Measurements from ENCODE around the gene TMC1.

The TMC1 gene

DNA sequence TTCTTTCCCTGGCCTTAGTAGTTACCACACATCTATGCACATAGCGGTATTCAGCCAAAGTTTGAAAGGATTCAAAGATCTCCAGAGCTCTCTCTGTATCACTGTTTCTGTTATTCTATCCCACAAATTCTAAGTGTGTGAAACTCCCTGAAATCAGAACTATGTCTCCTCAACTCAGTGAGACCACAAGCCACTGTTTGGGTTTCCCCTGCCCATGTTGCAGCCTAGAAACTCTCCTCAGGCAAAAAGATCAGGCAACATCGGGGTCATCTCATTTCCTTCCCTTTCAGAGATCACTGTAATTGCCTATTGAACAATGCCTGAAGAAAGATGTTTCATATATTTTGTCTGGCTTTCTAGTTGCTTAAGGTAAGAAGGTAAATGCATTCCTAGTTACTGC is 135.6 kb downstream of the TMC1 start:
- Histone ChIP-seq H3K4me3 (ENCODE audit: low read depth in 1 of 2, low read length in 2 of 2) (no peak overlapping the region), H3K4me1 (ENCODE audit: insufficient read depth, low read length) (no peaks in the 10 kb centered on the region), H4K20me1 (ENCODE audit: insufficient read depth, low read length) (no peaks in the 10 kb centered on the region), H3K9me3 (ENCODE audit: insufficient read depth, low read length, severe bottlenecking) (no peaks in the 10 kb centered on the region), H2AFZ (ENCODE audit: low read depth, low read length) (no peak overlapping the region), H3K9ac (ENCODE audit: low read depth, low read length) (no peak overlapping the region), H3K79me2 (ENCODE audit: insufficient read depth, low read length) (no peaks in the 10 kb centered on the region), H3K27ac (ENCODE audit: low read length) (no peak overlapping the region), H3K27me3 (ENCODE audit: insufficient read depth, low read length, poor library complexity) (peaks cover 3% of the 10 kb centered on the region), H3K36me3 (ENCODE audit: insufficient read depth, low read length) (no peaks in the 10 kb centered on the region), H3K4me2 (ENCODE audit: insufficient read depth, low read length) (no peak overlapping the region)
- no peak for TF ChIP-seq EZH2 (IDR thresholded peaks at IDR 0.05; ENCODE audit: borderline replicate concordance, low read depth, low read length, severe bottlenecking)
- TF ChIP-seq, protein P1, sequence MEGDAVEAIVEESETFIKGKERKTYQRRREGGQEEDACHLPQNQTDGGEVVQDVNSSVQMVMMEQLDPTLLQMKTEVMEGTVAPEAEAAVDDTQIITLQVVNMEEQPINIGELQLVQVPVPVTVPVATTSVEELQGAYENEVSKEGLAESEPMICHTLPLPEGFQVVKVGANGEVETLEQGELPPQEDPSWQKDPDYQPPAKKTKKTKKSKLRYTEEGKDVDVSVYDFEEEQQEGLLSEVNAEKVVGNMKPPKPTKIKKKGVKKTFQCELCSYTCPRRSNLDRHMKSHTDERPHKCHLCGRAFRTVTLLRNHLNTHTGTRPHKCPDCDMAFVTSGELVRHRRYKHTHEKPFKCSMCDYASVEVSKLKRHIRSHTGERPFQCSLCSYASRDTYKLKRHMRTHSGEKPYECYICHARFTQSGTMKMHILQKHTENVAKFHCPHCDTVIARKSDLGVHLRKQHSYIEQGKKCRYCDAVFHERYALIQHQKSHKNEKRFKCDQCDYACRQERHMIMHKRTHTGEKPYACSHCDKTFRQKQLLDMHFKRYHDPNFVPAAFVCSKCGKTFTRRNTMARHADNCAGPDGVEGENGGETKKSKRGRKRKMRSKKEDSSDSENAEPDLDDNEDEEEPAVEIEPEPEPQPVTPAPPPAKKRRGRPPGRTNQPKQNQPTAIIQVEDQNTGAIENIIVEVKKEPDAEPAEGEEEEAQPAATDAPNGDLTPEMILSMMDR (IDR thresholded peaks at IDR 0.05; ENCODE audit: borderline replicate concordance, extremely low read depth, low read length, poor library complexity, severe bottlenecking) = no peak
- ATAC-seq (ENCODE audit: insufficient read depth, low read depth) (no peak), DNase-seq (no peak)

DNA sequence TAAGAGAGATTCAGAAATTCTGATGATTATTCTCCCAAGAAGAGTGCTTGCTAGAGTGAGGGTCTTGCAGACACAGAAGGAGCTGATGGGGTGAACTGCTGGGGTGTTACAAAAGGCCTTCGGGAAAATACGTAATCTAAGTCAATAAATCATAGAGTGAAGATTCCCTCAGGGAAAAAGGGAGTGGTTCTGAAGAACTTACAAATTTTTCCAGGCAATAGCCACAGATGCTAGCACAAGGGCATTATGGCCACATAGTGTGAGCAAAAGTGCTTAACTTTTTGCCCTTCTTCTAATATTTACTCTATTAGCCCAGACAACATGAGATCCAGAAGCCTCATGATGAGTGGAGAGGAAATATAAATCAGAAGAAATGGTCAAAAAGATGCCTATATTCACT is 137.3 kb downstream of the TMC1 start:
- H2AFZ ChIP-seq (ENCODE audit: low read depth, low read length) = no peak overlapping the region
- no peak overlapping the region for H3K4me3 ChIP-seq (ENCODE audit: low read depth in 1 of 2, low read length in 2 of 2)
- H3K27ac ChIP-seq (ENCODE audit: low read length) = no peak overlapping the region
- H3K36me3 ChIP-seq (ENCODE audit: insufficient read depth, low read length) = no peaks in the 10 kb centered on the region
- peaks cover 3% of the 10 kb centered on the region for H3K27me3 ChIP-seq (ENCODE audit: insufficient read depth, low read length, poor library complexity)
- H3K9ac ChIP-seq (ENCODE audit: low read depth, low read length) = no peak overlapping the region
- no peak overlapping the region for H3K4me2 ChIP-seq (ENCODE audit: insufficient read depth, low read length)
- TF ChIP-seq EZH2 (IDR thresholded peaks at IDR 0.05; ENCODE audit: borderline replicate concordance, low read depth, low read length, severe bottlenecking) = no peak
- TF ChIP-seq, protein P1 (IDR thresholded peaks at IDR 0.05; ENCODE audit: borderline replicate concordance, extremely low read depth, low read length, poor library complexity, severe bottlenecking) = no peak
- no peaks in the 10 kb centered on the region for H3K9me3 ChIP-seq (ENCODE audit: insufficient read depth, low read length, severe bottlenecking)
- no peak for DNase-seq
- no peaks in the 10 kb centered on the region for H3K4me1 ChIP-seq (ENCODE audit: insufficient read depth, low read length)
- ATAC-seq (ENCODE audit: insufficient read depth, low read depth) = no peak
- H4K20me1 ChIP-seq (ENCODE audit: insufficient read depth, low read length) = no peaks in the 10 kb centered on the region
- no peaks in the 10 kb centered on the region for H3K79me2 ChIP-seq (ENCODE audit: insufficient read depth, low read length)

DNA sequence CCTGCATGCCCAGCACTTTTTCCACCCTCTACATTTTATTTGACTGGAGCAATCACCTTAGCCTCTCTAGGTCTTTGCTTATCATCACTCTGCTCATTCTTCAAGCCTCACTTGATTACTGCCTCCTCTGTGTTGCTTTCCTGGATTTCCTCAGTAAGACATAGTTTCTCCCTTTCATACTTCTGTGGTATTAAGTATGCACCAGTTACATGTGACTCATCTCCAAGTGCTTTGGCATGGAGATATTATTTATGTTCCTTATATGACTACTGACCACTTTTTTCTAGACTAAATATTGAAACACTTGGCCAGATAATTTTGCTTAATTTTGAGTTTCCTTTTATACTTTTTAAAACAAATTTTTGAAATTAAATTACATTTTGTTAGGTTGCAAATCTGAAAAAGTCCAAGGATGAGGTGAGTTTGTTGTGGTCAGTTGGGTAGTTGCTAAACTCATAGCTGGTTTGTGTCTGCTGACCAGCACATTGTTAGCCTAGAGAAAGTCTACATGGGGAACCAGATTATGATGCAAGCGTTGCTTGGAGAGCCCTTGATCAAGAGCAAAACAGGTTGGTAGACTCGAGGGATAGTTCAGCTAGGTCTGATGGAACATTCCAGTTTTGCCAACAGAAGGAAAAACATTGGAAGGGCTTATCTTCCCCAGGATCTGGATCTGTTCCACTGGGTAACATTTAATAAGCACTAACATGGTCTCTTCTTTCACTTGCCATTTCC is 140.2 kb downstream of the TMC1 start:
- H3K4me1 ChIP-seq (ENCODE audit: insufficient read depth, low read length) = no peaks in the 10 kb centered on the region
- TF ChIP-seq EZH2 (IDR thresholded peaks at IDR 0.05; ENCODE audit: borderline replicate concordance, low read depth, low read length, severe bottlenecking) = no peak
- TF ChIP-seq, protein P1 (IDR thresholded peaks at IDR 0.05; ENCODE audit: borderline replicate concordance, extremely low read depth, low read length, poor library complexity, severe bottlenecking) = no peak
- H3K27ac ChIP-seq (ENCODE audit: low read length) = no peak overlapping the region
- H3K4me3 ChIP-seq (ENCODE audit: low read depth in 1 of 2, low read length in 2 of 2) = no peak overlapping the region
- no peak for DNase-seq
- ATAC-seq (ENCODE audit: insufficient read depth, low read depth) = no peak
- no peaks in the 10 kb centered on the region for H4K20me1 ChIP-seq (ENCODE audit: insufficient read depth, low read length)
- no peak overlapping the region for H2AFZ ChIP-seq (ENCODE audit: low read depth, low read length)
- H3K9me3 ChIP-seq (ENCODE audit: insufficient read depth, low read length, severe bottlenecking) = no peaks in the 10 kb centered on the region
- H3K4me2 ChIP-seq (ENCODE audit: insufficient read depth, low read length) = no peak overlapping the region
- no peaks in the 10 kb centered on the region for H3K36me3 ChIP-seq (ENCODE audit: insufficient read depth, low read length)
- no peak overlapping the region for H3K9ac ChIP-seq (ENCODE audit: low read depth, low read length)
- peaks cover 3% of the 10 kb centered on the region for H3K27me3 ChIP-seq (ENCODE audit: insufficient read depth, low read length, poor library complexity)
- no peaks in the 10 kb centered on the region for H3K79me2 ChIP-seq (ENCODE audit: insufficient read depth, low read length)
